Liver (tissue), 9 donors: Measurements from ENCODE around the gene ADGRB2. TPM values are rescaled to one million over a fixed set of nuclear protein-coding genes. Genes with fewer than 3 reads are reported as not detected.

ENCODE experiments used
- DNase-seq: peaks from one replicate; pipeline ENCODE4 v3.0.0-alpha.2; 2017; ENCODE audit warnings: low spot score
- H3K27ac ChIP-seq, 2 donors: one replicate each; pipeline ENCODE4 v1.7.0; 2013; ENCODE audit warnings: inconsistent platforms in 2 of 2, low read length in 2 of 2, control low read depth in 1 of 2, low read depth in 1 of 2, mild to moderate bottlenecking in 1 of 2
- H3K27me3 ChIP-seq, 4 donors: one replicate each; pipeline versions ENCODE4 v1.6.1 to v1.7.0; 2013; ENCODE audit warnings: low read length in 3 of 4, inconsistent platforms in 1 of 4, mild to moderate bottlenecking in 1 of 4, moderate library complexity in 1 of 4; ENCODE audit not compliant: control insufficient read depth in 4 of 4, insufficient read depth in 4 of 4
- H3K36me3 ChIP-seq, 4 donors: one replicate each; pipeline versions ENCODE4 v1.6.1 to v1.7.0; 2013; ENCODE audit warnings: low read length in 3 of 4, mild to moderate bottlenecking in 3 of 4, low read depth in 1 of 4, moderate library complexity in 1 of 4; ENCODE audit not compliant: control insufficient read depth in 4 of 4, insufficient read depth in 3 of 4
- H3K4me1 ChIP-seq, 4 donors: one replicate each; pipeline versions ENCODE4 v1.6.1 to v1.7.0; 2013; ENCODE audit warnings: low read length in 3 of 4, mild to moderate bottlenecking in 3 of 4, moderate library complexity in 1 of 4; ENCODE audit not compliant: control insufficient read depth in 4 of 4, insufficient read depth in 4 of 4
- H3K4me3 ChIP-seq, 3 donors: one replicate each; pipeline versions ENCODE4 v1.6.1 to v1.7.0; 2013; ENCODE audit warnings: low read length in 3 of 3, control low read depth in 1 of 3, low read depth in 1 of 3, mild to moderate bottlenecking in 1 of 3
- H3K9ac ChIP-seq, 2 donors: one replicate each; pipeline ENCODE4 v1.7.0; 2013; ENCODE audit warnings: low read length in 2 of 2, mild to moderate bottlenecking in 2 of 2, moderate library complexity in 2 of 2, control low read depth in 1 of 2, low read depth in 1 of 2
- H3K9me3 ChIP-seq, 4 donors: one replicate each; pipeline versions ENCODE4 v1.6.1 to v1.7.0; 2013; ENCODE audit warnings: low read length in 3 of 4; ENCODE audit not compliant: control insufficient read depth in 4 of 4
- ATF3 ChIP-seq: IDR thresholded peaks from 2 replicates; pipeline ENCODE4 v1.6.1; 2016; ENCODE audit warnings: antibody characterized with exemption
- EGR1 ChIP-seq, 2 donors: IDR thresholded peaks; 2 replicates each; pipeline ENCODE4 v1.6.1; 2016 to 2018; ENCODE audit warnings: antibody characterized with exemption in 2 of 2, low read depth in 2 of 2
- GABPA ChIP-seq, 2 donors: IDR thresholded peaks in 1 of 2; conservative IDR thresholded peaks in 1 of 2; 2 replicates each; pipeline ENCODE4 v1.6.1; 2016; ENCODE audit warnings: antibody characterized with exemption in 2 of 2, mild to moderate bottlenecking in 1 of 2, moderate library complexity in 1 of 2
- HNF4A ChIP-seq, 2 donors: conservative IDR thresholded peaks; 2 replicates each; pipeline ENCODE4 v1.6.1; 2016; ENCODE audit warnings: antibody characterized with exemption in 2 of 2, mild to moderate bottlenecking in 2 of 2
- JUND ChIP-seq, 2 donors: IDR thresholded peaks; 2 replicates each; pipeline ENCODE4 v1.6.1; 2016; ENCODE audit warnings: antibody characterized with exemption in 2 of 2
- MAX ChIP-seq: IDR thresholded peaks from 2 replicates; pipeline ENCODE4 v1.6.1; 2016; ENCODE audit warnings: antibody characterized with exemption
- NR2F2 ChIP-seq: IDR thresholded peaks from 2 replicates; pipeline ENCODE4 v1.6.1; 2016; ENCODE audit warnings: antibody characterized with exemption
- RXRA ChIP-seq, 2 donors: IDR thresholded peaks; 2 replicates each; pipeline ENCODE4 v1.6.1; 2017 to 2018; ENCODE audit warnings: antibody characterized with exemption in 2 of 2, mild to moderate bottlenecking in 1 of 2
- SP1 ChIP-seq: IDR thresholded peaks from 2 replicates; pipeline ENCODE4 v1.6.1; 2018; ENCODE audit warnings: antibody characterized with exemption, mild to moderate bottlenecking
- TAF1 ChIP-seq: conservative IDR thresholded peaks from 2 replicates; pipeline ENCODE4 v1.6.1; 2016; ENCODE audit warnings: antibody characterized with exemption, mild to moderate bottlenecking
- WGBS: extraction: QIAGEN DNeasy Blood & Tissue Kit; methylation state at CpG from one replicate; pipeline ENCODE4 v1.1.7; 2013; 5-methylcytosine and 5-hydroxymethylcytosine counted together
- polyA plus RNA-seq, 2 donors: library from polyadenylated mRNA; stranded (reverse) in 1 of 2; unstranded in 1 of 2; fragments of 200-250 nt in 1 of 2; fragments of >200 nt in 1 of 2; fragmentation: Nextera tagmentation in 1 of 2; extraction: Ambion mirVana in 1 of 2; gene quantifications; one replicate each; pipeline versions ENCODE4 v1.2.1 to v1.2.3, GENCODE V29; 2013 to 2015
- total RNA-seq, 2 donors: library from RNA; depleted of rRNA; stranded (reverse); fragments of >200 nt; gene quantifications; one replicate each; pipeline ENCODE4 v1.2.3, GENCODE V29; 2014
- TF ChIP-seq, protein P1 (sequence below): fragments of 150-350 bp; IDR thresholded peaks from 2 replicates; pipeline ENCODE4 v1.5.1; 2017; ENCODE audit warnings: improper control_type of control experiment, low read depth, low read length; ENCODE audit not compliant: missing input control
- TF ChIP-seq, protein P2 (sequence below): IDR thresholded peaks from 2 replicates; pipeline ENCODE4 v1.6.1; 2016; ENCODE audit warnings: antibody characterized with exemption, mild to moderate bottlenecking
- TF ChIP-seq, protein P3 (sequence below): IDR thresholded peaks from 2 replicates; pipeline ENCODE4 v1.6.1; 2016; ENCODE audit warnings: antibody characterized with exemption
- donor health status: healthy.
- donor health status: healthy.
- donor health status: healthy.
- donor health status: healthy.
- donor health status: healthy.

Gene ADGRB2
- total and polyA plus RNA-seq, 4 donors: under 0.01 to 0.05 (median 0.05) TPM; not detected in 1

DNA sequence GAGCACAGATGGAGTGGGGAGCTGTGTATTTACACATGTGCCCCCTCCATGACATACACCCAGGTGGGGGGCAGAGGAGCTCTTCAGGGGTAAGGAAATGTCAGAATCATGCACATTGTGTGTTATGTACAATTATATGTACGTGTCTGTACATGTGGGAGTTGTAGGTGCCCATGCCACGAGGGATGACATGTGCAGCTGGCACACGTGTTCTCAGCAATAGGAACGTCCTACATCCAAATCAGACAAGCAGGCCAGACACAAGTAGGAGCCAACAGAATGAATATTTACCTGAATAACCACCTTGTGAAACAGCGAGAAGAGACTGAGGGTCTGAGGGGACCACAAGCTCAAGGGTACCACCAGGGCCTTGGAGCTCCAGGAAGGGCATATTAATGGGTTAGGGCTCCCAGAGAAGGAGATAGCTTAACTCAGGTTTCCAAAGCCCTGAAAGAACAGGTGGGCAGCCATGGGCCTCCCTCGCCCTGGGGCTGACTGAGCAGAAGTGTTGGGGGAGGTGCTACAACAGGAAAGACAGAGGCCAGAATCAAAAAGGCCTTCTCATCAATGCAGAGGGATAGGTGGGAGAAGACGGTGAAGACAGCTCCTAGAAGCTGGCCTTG is 63.6 kb downstream of the ADGRB2 start:
- Histone ChIP-seq H3K4me1 (peaks cover 11 to 20% (median 14%) of the 10 kb centered on the region in 4 donors), H3K27ac (no peak overlapping the region), H3K4me3 (no peak overlapping the region), H3K9me3 (no peaks in the 10 kb centered on the region), H3K27me3 (peaks cover 0 to 3% (median 0%) of the 10 kb centered on the region in 4 donors), H3K36me3 (no peaks in the 10 kb centered on the region), H3K9ac (no peak overlapping the region)
- DNase-seq: no peak
- 83% methylated on average over 7 of the region's 7 CpGs for WGBS
- no peak for TF ChIP-seq JUND (IDR thresholded peaks at IDR 0.05)

- 91% methylated on average over 10 of the region's 10 CpGs for WGBS
Observed at GRCh38 chr1:31699341-31699891, 64.7 kb downstream of the ADGRB2 start.

More at GRCh38 chr1:31699341-31699891, 64.7 kb downstream of the ADGRB2 start:
- Histone ChIP-seq H3K27me3 (no peaks in the 10 kb centered on the region), H3K9ac (no peak overlapping the region), H3K4me1 (peaks cover 6 to 12% (median 7%) of the 10 kb centered on the region in 4 donors), H3K27ac (no peak overlapping the region), H3K9me3 (no peaks in the 10 kb centered on the region), H3K4me3 (no peak overlapping the region), H3K36me3 (no peaks in the 10 kb centered on the region)
- DNase-seq: no peak
- TF ChIP-seq TAF1: no peak
- TF ChIP-seq MAX: no peak
- no peak for TF ChIP-seq SP1
- TF ChIP-seq, protein P1, sequence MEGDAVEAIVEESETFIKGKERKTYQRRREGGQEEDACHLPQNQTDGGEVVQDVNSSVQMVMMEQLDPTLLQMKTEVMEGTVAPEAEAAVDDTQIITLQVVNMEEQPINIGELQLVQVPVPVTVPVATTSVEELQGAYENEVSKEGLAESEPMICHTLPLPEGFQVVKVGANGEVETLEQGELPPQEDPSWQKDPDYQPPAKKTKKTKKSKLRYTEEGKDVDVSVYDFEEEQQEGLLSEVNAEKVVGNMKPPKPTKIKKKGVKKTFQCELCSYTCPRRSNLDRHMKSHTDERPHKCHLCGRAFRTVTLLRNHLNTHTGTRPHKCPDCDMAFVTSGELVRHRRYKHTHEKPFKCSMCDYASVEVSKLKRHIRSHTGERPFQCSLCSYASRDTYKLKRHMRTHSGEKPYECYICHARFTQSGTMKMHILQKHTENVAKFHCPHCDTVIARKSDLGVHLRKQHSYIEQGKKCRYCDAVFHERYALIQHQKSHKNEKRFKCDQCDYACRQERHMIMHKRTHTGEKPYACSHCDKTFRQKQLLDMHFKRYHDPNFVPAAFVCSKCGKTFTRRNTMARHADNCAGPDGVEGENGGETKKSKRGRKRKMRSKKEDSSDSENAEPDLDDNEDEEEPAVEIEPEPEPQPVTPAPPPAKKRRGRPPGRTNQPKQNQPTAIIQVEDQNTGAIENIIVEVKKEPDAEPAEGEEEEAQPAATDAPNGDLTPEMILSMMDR: no peak
- TF ChIP-seq EGR1 (IDR thresholded peaks at IDR 0.05; ENCODE audit: low read depth in 2 of 2): no peak
- no peak for TF ChIP-seq GABPA (IDR thresholded peaks at IDR 0.05 in 1 of 2, conservative IDR thresholded peaks at IDR 0.05 in 1 of 2)
- TF ChIP-seq NR2F2: no peak
- TF ChIP-seq ATF3: no peak
- TF ChIP-seq HNF4A (conservative IDR thresholded peaks at IDR 0.05): no peak
- TF ChIP-seq, protein P2, sequence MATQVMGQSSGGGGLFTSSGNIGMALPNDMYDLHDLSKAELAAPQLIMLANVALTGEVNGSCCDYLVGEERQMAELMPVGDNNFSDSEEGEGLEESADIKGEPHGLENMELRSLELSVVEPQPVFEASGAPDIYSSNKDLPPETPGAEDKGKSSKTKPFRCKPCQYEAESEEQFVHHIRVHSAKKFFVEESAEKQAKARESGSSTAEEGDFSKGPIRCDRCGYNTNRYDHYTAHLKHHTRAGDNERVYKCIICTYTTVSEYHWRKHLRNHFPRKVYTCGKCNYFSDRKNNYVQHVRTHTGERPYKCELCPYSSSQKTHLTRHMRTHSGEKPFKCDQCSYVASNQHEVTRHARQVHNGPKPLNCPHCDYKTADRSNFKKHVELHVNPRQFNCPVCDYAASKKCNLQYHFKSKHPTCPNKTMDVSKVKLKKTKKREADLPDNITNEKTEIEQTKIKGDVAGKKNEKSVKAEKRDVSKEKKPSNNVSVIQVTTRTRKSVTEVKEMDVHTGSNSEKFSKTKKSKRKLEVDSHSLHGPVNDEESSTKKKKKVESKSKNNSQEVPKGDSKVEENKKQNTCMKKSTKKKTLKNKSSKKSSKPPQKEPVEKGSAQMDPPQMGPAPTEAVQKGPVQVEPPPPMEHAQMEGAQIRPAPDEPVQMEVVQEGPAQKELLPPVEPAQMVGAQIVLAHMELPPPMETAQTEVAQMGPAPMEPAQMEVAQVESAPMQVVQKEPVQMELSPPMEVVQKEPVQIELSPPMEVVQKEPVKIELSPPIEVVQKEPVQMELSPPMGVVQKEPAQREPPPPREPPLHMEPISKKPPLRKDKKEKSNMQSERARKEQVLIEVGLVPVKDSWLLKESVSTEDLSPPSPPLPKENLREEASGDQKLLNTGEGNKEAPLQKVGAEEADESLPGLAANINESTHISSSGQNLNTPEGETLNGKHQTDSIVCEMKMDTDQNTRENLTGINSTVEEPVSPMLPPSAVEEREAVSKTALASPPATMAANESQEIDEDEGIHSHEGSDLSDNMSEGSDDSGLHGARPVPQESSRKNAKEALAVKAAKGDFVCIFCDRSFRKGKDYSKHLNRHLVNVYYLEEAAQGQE: no peak
- no peak for TF ChIP-seq RXRA (IDR thresholded peaks at IDR 0.05)
- TF ChIP-seq, protein P3, sequence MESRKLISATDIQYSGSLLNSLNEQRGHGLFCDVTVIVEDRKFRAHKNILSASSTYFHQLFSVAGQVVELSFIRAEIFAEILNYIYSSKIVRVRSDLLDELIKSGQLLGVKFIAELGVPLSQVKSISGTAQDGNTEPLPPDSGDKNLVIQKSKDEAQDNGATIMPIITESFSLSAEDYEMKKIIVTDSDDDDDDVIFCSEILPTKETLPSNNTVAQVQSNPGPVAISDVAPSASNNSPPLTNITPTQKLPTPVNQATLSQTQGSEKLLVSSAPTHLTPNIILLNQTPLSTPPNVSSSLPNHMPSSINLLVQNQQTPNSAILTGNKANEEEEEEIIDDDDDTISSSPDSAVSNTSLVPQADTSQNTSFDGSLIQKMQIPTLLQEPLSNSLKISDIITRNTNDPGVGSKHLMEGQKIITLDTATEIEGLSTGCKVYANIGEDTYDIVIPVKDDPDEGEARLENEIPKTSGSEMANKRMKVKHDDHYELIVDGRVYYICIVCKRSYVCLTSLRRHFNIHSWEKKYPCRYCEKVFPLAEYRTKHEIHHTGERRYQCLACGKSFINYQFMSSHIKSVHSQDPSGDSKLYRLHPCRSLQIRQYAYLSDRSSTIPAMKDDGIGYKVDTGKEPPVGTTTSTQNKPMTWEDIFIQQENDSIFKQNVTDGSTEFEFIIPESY: no peak
- TF ChIP-seq JUND (IDR thresholded peaks at IDR 0.05): no peak
